ENCODE results near the gene TBL1XR1. TPM values are rescaled to one million over a fixed set of nuclear protein-coding genes. Genes with fewer than 3 reads are reported as not detected.

Gene TBL1XR1
- total and polyA plus RNA-seq, 2 of the 8 experiments (the other 6 are each of a cell fraction or from before 2014, with no cell fraction given) = 28.1 to 147 TPM

DNA sequence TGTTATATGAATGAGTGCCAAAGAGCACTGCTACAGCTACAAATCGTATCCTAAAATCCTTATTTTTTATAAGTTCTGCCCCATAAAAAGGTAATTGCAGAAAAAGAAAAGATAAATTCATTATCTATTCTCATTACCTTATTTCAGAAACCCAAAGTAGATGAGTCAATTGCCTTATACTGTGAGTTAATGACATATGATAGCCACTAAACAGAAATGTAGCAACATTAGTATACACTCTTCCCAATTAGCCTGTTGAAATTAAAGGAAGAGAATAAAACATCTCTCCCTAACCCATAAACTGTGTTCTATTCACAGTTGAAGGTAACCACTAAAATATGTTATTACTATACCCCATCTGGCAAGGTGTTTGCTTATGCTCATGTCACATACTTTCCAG, 11.0 kb downstream of the TBL1XR1 start:
- FAIRE-seq = no peak
- Histone ChIP-seq H3K4me3 (ENCODE audit: extremely low read depth in 1 of 4, insufficient read depth in 2 of 4, low read depth in 3 of 4, low read length in 4 of 4) (no peak overlapping the region), H2AK5ac (ENCODE audit: low read depth, low read length) (no peak overlapping the region)

More for the DNA sequence above, 11.0 kb downstream of the TBL1XR1 start:
- H3K56ac ChIP-seq (replicated peaks; ENCODE audit: insufficient read length, low read depth, low read length) = no peak overlapping the region
- H3K27me3 ChIP-seq (replicated peaks in 1 of 4; ENCODE audit: control insufficient read depth in 3 of 4, extremely low read depth in 1 of 4, insufficient read depth in 3 of 4, low read length in 3 of 4) = no peaks in the 10 kb centered on the region
- H2BK15ac ChIP-seq (ENCODE audit: low read length) = no peak overlapping the region
- no peaks in the 10 kb centered on the region for H3K23me2 ChIP-seq (ENCODE audit: low read depth, low read length)
- no peak overlapping the region for H3K27ac ChIP-seq (ENCODE audit: low read depth, low read length)
- H3K79me1 ChIP-seq (ENCODE audit: low read depth, low read length) = no peaks in the 10 kb centered on the region; the same call in 1 of the 2 replicates
- no peak overlapping the region for H2BK5ac ChIP-seq (ENCODE audit: low read depth, low read length)
- no peak overlapping the region for H2BK12ac ChIP-seq (ENCODE audit: low read depth, low read length)
- H3K14ac ChIP-seq (ENCODE audit: insufficient read length) = no peak overlapping the region
- ChIA-PET CTCF (ENCODE audit: partially characterized antibody) (no interaction called here), POLR2A (ENCODE audit: partially characterized antibody) (interaction anchor here (3.0 kb wide), 1 partner anchor 9 kb away, joined by 19 read pairs; no protein-coding TSS in a partner anchor)
- no peak overlapping the region for H3K18ac ChIP-seq (ENCODE audit: extremely low read depth, low read length)
- peaks cover 0 to 7% (median 4%) of the 10 kb centered on the region in 4 experiments; a peak in 5 of 7 replicates for H3K4me1 ChIP-seq (replicated peaks in 1 of 4; ENCODE audit: control insufficient read depth in 3 of 4, insufficient read depth in 4 of 4, low read length in 3 of 4)
- no peak for DNase-seq (ENCODE audit: low read depth in 1 of 2, low spot score in 2 of 2)
- H3K9ac ChIP-seq (replicated peaks in 1 of 4; ENCODE audit: extremely low read depth in 1 of 4, low read depth in 3 of 4, low read length in 3 of 4) = no peak overlapping the region
- no peak overlapping the region for H4K5ac ChIP-seq (ENCODE audit: insufficient read length, low read depth, low read length)
- TF ChIP-seq POU5F1 (IDR thresholded peaks at IDR 0.05; ENCODE audit: low read depth, low read length) = no peak
- H2AFZ ChIP-seq (ENCODE audit: low read length) = no peak overlapping the region
- no peak overlapping the region for H2BK20ac ChIP-seq (ENCODE audit: low read length)
- no peak overlapping the region for H4K91ac ChIP-seq (replicated peaks; ENCODE audit: insufficient read length, low read length)
- no peak overlapping the region for H3K4me2 ChIP-seq (ENCODE audit: insufficient read depth in 1 of 2, low read depth in 2 of 2, low read length in 2 of 2)
- 88% methylated on average over 1 of the region's 1 CpG; no CpG with 5 or more reads in 1 of the 2 experiments for WGBS, 2 experiments (ENCODE audit: extremely low coverage in 1 of 2, insufficient coverage in 1 of 2, insufficient read length in 1 of 2, insufficient replicate concordance in 2 of 2, low coverage in 1 of 2, low lambda C conversion rate in 2 of 2, missing lambda C conversion rate in 1 of 2)
- H4K20me1 ChIP-seq (replicated peaks in 1 of 2; ENCODE audit: control insufficient read depth in 1 of 2, insufficient read depth in 2 of 2, low read length in 2 of 2) = peaks cover 26% of the 10 kb centered on the region in 2 experiments
- no peak overlapping the region for H3K4ac ChIP-seq (replicated peaks; ENCODE audit: insufficient read length, low read depth, low read length)
- H2BK120ac ChIP-seq (replicated peaks; ENCODE audit: low read depth, low read length) = no peak overlapping the region
- H3K79me2 ChIP-seq (ENCODE audit: control insufficient read depth in 1 of 2, insufficient read depth in 2 of 2, low read length in 2 of 2) = peaks cover 93 to 100% of the 10 kb centered on the region in 2 experiments
- no peaks in the 10 kb centered on the region for H3K9me3 ChIP-seq (ENCODE audit: insufficient read depth in 2 of 2, low read depth in 1 of 2, low read length in 1 of 2)
- no peak overlapping the region for H3K23ac ChIP-seq (ENCODE audit: insufficient read length)
- H3K36me3 ChIP-seq (ENCODE audit: control insufficient read depth in 2 of 4, insufficient read depth in 4 of 4, low read length in 3 of 4) = no peaks in the 10 kb centered on the region
- H4K8ac ChIP-seq (ENCODE audit: extremely low read depth, insufficient read depth, low read length) = no peak overlapping the region

All from H1 (cell line).